NCI-H128 (cell line): ENCODE data around the gene SLC4A5.

Experiments
- DNase-seq: peaks from one replicate; lab custom pipeline; 2025; ENCODE audit not compliant: unreplicated experiment; lab: John Stamatoyannopoulos, UW

SLC4A5 gene

GRCh38 chr2:74275228-74275627 is 68.0 kb downstream of the SLC4A5 start:
- no peak for DNase-seq

- DNase-seq, result no peak
These were observed 73.5 kb downstream of the SLC4A5 start for GRCh38 chr2:74269667-74270066.

GRCh38 chr2:74267068-74267467 is 76.1 kb downstream of the SLC4A5 start:
- no peak for DNase-seq

GRCh38 chr2:74264281-74264680 is 78.9 kb downstream of the SLC4A5 start:
- DNase-seq, result no peak

- DNase-seq, result no peak
These were observed 80.5 kb downstream of the SLC4A5 start for GRCh38 chr2:74262681-74263080.

GRCh38 chr2:74261204-74261864 is 81.9 kb downstream of the SLC4A5 start:
- DNase-seq, result peak; percentile 0

GRCh38 chr2:74260495-74260894 is 82.7 kb downstream of the SLC4A5 start:
- DNase-seq, result no peak

- no peak for DNase-seq
These were observed 83.5 kb downstream of the SLC4A5 start for GRCh38 chr2:74259733-74260132.

- no peak for DNase-seq
These were observed 84.0 kb downstream of the SLC4A5 start for GRCh38 chr2:74259191-74259590.

- no peak for DNase-seq
These were observed 87.5 kb downstream of the SLC4A5 start for GRCh38 chr2:74255660-74256213.

GRCh38 chr2:74253971-74254310 is 89.3 kb downstream of the SLC4A5 start:
- no peak for DNase-seq

- DNase-seq, result no peak
These were observed 89.8 kb downstream of the SLC4A5 start for GRCh38 chr2:74253306-74253970.

GRCh38 chr2:74252862-74253261 is 90.4 kb downstream of the SLC4A5 start:
- no peak for DNase-seq

GRCh38 chr2:74252036-74252435 is 91.2 kb downstream of the SLC4A5 start:
- no peak for DNase-seq

- DNase-seq, result no peak
These were observed 93.0 kb downstream of the SLC4A5 start for GRCh38 chr2:74250189-74250631.

GRCh38 chr2:74249406-74250122 is 93.7 kb downstream of the SLC4A5 start:
- no peak for DNase-seq

GRCh38 chr2:74246496-74247195 is 96.6 kb downstream of the SLC4A5 start:
- DNase-seq, result no peak

GRCh38 chr2:74244286-74244685 is 98.9 kb downstream of the SLC4A5 start:
- DNase-seq, result no peak

- no peak for DNase-seq
These were observed 100.7 kb downstream of the SLC4A5 start for GRCh38 chr2:74242354-74243071.

- no peak for DNase-seq
These were observed 103.9 kb downstream of the SLC4A5 start for GRCh38 chr2:74239346-74239745.

- DNase-seq, result no peak
These were observed 104.3 kb downstream of the SLC4A5 start for GRCh38 chr2:74238879-74239278.
